Measurements from ENCODE around the gene SLN. TPM values are rescaled to one million over a fixed set of nuclear protein-coding genes. Genes with fewer than 3 reads are reported as not detected.

SLN gene
- total RNA-seq, 1 donor from 2014 or later = 5.7 TPM

DNA sequence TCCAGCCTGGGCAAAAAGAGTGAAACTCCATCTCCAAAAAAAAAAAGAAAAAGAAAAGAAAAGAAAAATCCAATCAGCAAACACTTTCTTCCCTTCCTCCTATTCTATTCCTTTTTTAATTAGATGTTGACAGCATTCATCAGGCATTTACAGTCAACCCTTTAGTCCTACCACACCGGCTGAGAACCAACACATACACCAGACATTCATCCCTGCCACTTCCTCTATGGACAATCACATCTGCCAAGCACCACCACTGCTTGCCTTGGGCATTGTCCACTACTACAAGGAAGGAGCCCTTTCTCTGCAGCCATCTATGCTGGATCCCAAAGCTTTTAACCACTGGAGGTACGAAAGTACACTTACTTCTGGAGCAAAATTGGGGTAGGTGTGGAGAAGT is 9.4 kb upstream of the SLN start:
- intact Hi-C loops (cut with micrococcal nuclease) = no loop called here
- DNase-seq (no peak), ATAC-seq (no peak)

DNA sequence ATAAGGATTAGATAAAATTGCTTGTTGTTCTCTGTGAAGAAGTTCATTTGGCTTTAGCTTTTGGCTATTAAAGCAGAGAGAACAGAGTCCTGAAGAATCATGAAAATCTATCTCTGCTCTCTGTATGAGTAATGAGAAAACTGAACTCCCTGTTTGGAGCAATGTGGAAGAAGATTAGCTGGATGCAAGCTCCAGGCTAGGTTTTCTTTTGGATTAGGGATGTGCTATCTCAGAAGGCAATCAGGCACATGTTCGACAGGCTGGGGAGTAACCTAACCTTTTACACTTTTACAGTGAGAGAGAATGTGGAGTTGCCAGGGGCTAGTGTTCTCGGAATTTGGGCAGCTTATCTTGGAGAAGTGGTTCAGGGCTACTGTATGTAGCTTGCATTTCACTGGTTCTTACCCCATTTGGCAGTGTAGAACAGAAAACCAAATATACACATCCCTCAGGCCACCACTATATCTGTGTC is 8.5 kb upstream of the SLN start:
- DNase-seq (no peak), ATAC-seq (no peak)
- intact Hi-C loops (cut with micrococcal nuclease) = no loop called here

DNA sequence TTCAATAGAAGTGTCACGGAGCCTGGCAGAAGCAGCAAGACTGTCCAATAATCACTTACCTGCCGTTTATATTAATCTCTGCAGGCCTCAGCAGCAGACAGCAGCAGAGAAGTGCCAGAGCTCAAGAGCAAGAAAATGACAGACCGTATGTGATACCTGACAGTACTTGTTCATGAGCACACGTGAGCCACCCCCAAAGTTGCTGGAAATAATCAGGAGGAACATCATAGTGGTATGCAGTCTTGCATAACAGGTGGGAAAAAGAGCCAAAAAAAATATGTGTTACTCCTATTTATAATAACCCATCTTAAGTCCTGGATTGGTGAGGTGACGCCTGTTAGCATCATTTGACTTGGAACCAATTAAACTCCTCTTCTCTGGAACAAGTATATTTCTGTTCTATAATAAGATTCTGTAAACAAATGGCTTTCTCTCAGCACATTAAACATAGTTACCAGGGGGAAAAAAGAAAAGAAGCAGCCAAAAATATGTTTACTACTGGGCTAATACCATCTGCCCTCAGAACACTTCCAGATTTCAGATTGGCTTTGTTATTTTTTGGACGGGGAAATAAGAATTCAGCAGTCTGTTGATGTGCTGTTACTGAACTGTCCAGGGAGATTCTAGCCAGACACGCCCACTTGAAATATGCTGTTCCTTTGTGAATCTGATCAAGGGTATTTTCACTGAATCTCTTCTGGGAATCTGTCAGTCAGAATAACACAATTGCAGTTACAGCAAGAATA is 7.9 kb upstream of the SLN start:
- DNase-seq = no peak
- intact Hi-C loops (cut with micrococcal nuclease) = no loop called here
- ATAC-seq = no peak

DNA sequence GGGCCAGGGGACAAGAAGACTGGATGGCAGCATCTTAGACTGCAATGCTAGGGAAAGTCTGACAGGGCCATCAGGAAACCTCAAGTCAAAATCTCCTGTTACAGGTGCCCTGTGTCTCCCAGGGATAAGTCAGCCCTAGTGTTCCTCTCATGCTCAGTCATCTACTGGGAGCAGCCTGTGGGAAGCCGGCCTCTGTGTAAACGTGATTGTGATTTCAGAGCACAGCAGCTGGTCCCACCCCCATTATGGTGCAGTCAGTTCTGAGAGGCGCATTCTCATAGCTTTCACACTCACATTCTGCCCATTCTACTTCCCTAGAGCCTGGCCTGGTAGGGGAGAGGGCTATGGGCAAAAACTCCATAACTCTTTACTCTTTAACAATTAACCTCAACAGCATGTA is 7.2 kb upstream of the SLN start:
- ATAC-seq (no peak), DNase-seq (no peak)
- intact Hi-C loops (cut with micrococcal nuclease) = no loop called here

DNA sequence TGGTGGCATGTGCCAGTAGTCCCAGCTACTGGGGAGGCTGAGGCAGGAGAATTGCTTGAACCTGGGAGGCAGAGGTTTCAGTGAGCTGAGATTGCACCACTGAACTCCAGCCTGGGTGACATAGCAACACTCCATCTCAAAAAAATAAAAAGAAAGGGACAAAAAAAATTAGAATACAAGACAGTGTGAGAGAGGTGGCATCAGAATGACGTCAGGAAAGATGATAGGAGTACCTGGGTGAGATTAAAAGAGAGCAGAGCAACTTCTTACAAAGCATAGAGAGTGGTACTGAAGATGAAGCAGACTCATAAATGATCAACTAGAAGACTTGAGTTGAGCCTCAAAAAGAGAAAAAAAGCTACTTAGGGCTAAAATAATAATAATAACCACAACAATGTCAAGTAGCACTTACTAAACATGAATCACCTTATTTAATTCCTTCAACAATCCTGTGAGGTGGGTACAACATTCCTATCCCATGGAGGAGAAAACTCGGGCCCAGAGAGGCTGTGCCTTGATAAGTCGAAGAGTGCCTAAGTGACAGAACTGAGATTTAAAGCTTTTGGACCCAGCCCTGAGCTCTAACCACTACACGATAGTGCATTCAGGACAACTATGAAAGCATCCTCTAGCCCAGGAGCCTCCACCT is 5.2 kb upstream of the SLN start:
- intact Hi-C loops (cut with micrococcal nuclease) = no loop called here
- ATAC-seq = no peak
- no peak for DNase-seq

DNA sequence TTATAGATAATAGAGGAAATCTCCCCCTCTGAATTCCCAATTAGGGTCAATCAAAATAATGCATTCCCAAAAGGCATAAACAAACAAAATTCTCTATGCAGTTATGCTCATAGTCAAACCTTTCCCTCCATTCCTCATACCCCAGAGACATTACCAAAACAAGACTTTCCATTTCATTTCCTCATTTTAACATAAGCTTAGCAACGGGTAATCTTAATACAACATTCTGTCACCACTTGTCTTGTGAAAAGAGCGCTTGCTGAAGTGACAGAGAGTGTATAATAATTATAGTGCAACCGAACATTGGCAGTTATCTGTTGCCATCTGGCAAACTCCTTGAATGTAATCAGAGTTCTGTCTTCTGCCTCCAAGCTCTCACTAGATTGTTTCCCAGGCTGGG is 1.2 kb upstream of the SLN start:
- DNase-seq = no peak
- ATAC-seq = no peak
- intact Hi-C loops (cut with micrococcal nuclease) = no loop called here

DNA sequence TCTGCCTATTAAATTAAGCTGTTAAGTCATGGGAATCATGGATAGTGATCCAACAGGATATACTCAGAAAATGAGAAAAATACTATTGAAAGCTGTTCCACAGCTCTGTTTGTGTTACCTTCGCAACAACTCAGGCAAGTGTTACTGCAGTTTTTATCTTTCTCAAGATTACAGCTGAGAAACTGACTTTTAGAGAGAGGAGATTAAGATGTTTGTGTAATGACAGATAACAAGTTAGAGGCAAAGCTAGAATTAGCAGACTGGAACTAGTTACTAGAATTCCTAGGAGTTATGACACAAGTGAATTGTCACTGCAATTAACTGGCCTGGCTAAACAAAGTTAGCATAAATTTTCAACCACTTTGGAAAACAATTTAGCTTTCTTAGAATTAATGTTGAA is 1.6 kb downstream of the SLN start:
- no peak for DNase-seq
- no peak for ATAC-seq
- intact Hi-C loops (cut with micrococcal nuclease) = no loop called here

DNA sequence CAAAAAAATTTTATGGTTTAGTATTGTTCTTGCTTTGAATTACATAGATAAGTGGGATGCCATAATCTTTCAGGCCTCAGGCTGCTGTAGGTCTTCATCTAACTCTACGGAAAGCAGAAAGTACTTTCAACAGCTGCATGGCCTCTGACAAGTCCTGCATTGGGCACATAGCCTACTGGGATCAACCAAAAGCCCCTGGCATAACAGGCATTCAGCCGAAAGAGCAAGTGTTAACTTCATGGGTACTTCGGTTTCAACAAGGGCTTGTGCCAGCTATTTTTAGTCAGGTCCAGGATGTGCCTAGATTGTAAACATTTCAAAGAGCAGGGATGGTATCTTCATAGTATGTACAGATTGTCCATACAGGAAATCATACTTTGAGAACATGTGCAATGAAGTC is 3.1 kb downstream of the SLN start:
- DNase-seq (no peak), ATAC-seq (no peak)
- intact Hi-C loops (cut with micrococcal nuclease) = no loop called here

DNA sequence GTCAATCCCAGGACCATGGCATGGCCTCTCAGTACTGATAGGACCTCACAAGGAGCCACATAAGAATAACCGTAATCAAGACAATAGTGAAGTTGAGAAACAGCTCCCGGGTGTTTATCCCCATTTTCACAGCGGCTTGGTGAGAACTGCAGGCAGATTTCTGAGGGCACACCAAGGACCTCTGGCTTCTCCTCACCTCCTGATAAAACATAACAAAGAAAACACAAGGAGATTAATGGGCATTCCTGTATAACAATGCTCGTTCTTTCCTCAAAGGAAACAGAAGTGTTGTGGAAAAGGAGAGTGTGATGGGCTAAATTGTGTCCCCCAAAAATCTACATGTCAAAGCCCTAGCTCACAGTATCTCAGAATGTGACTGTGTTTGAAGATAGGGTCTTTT is 4.0 kb downstream of the SLN start:
- DNase-seq (no peak), ATAC-seq (no peak)
- intact Hi-C loops (cut with micrococcal nuclease) = no loop called here

DNA sequence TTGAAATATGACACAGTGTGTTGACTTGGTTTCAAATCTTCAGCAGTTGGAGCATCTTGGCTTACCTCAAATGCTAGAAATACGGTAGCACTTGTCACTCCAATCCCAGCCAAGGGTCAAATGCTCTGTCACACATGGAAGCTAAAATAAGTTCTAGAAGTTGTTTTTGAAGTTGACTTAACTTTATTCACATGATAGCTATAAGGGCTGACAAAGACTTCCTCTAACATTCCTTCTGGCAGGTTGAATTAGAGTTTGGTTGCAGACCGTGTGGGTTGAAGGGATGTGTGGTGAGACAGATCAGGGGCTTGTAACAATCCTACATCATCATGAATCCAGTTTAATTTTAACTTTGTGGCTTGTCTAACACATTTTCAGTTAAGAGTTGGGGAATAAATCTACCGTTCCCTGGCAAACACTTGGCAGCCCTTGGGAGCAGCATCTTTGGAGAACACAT is 4.6 kb downstream of the SLN start:
- intact Hi-C loops (cut with micrococcal nuclease) = no loop called here
- no peak for ATAC-seq
- DNase-seq = no peak

DNA sequence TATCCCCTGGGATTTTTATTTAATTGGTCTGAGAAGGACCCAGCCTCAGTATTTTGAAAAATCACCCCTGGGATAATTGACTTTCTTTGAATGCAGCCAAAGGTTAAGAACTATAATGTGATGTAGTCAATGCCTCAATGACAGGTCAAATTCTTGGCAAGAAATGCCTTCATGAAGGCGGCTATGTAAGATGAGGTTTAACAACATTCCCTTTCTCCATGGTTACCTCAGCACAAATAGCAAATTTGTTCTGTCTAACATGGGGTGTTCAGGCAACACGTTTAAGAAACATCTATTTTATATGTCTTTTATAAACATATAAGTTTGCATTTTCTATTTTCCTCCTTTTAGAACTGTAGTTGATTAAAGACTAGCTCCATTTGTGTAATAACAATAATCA is 5.3 kb downstream of the SLN start:
- intact Hi-C loops (cut with micrococcal nuclease) = no loop called here
- ATAC-seq = no peak
- no peak for DNase-seq

DNA sequence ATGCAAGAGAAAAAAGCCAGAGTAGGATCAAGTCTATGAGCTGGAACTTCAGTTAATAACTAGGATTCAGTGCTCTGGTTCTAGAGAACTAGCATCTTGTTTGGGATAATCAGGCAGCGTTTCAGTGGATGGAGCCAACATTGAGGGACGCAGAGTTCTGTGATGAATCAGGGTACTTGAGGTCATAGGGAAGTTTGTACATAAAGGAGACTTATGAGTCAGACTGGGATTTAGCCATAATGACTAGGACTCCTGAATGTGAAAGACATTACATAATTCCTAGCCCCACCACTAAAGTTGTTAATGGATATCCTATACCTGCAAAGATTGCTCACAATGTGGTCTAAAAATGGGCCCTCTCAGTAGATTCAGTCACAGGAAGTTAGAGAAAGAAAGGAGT is 6.8 kb downstream of the SLN start:
- no peak for DNase-seq
- intact Hi-C loops (cut with micrococcal nuclease) = no loop called here
- ATAC-seq = no peak

DNA sequence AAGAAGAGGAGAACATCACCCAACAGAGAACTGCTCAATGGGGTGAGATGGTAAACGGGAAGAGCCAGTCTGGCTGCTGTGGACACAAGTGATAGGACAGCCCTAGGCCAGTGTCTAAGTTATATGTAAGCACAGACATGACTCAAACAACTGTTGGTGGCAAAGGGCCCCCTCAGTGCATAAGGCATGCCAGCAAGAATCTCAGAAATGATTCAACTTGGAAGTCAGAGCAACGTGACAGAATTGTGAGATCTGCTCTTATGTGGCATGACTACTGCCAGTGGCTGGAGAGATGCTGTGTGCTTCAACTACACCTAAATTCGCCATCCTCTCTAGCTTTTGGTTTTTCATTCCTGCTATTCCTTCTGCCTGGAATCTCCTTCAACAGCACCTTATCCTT is 7.4 kb downstream of the SLN start:
- intact Hi-C loops (cut with micrococcal nuclease) = no loop called here
- DNase-seq (no peak), ATAC-seq (no peak)

DNA sequence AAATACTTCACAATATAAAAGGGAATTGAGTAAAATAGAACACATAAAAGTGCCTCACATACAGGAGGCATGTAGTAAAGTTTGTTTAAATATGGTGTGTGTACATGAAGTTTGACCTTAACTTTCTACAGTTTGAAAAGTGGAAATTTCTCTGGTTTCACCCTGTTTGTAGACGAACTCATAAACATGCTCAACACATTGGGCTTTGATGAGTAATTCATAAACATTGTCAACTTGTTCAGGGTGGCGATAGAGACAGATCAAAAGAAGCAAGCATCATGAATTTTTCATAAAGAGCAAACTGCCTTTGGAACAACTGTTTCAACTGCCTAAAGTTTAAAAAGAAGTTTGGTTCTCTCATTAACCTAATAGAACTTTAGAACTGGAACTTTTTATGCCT is 9.1 kb downstream of the SLN start:
- intact Hi-C loops (cut with micrococcal nuclease) = no loop called here
- ATAC-seq = no peak

DNA sequence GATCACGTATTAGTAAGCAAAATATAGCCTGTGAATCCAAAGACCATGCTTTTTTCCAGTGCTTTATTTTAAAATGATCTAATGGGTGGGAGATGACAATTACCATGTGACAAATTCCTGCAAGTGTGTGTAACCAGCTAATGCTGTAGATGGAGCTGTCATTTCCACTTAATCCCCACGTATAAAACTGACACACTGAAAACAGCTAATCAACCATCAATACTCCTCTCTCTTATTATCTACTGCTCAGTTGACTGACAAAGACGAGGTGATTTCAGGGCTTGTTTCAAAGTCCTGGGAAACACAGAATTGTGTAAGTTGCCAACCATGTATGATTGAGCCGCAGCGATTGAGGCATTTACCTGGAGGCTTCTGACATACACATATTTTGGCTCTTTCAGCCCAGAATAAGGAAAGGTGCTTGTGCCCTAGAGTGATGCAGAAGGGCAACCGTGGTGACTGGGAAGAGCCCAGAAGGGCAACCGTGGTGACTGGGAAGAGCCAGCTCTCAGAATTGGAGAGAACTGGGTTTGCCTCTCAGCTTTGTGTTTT is 9.7 kb downstream of the SLN start:
- DNase-seq (no peak), ATAC-seq (no peak)
- intact Hi-C loops (cut with micrococcal nuclease) = no loop called here

More for the DNA sequence above, 9.1 kb downstream of the SLN start:
- DNase-seq = no peak

DNA sequence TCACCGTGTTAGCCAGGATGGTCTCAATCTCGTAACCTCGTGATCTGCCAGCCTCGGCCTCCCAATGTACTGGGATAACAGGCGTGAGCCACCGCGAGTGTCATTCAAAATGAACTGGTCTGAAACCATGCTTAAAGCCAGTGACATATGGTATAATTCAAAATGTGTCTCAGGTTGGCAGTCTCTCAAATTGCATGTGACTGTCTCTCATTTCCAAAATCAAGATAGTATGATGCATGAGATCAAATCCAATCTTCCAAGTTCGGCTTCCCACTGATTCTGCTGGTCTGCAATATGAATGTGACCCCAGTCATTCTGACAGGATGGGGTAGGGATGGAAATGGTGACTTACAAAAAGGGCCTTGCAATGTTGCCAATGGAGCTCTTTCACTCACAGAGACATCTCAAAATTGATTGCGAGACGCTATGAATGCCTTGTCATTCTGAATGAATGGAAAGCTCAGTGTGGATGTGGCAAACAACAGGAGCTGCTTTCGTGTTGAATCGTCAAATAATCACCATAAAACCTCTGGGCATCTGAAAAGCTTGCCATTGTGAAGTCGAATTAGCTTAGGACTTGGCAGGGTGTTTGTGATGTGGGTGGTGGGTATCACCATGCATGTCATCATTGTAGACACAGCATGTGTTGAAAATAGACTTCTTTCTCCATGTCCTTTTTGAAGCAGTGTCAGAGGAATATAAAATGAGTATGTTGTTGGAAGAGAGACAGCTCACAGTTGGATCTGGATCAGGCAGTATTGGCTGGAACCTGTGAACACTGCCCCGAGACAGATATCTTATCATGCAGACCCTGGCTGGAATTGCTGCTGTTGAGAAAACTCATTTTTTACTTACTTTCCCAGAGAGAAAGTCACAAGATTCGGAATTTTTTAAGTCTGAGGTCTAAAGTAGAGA is 12.2 kb downstream of the SLN start:
- intact Hi-C loops (cut with micrococcal nuclease) = no loop called here
- ATAC-seq = no peak
- DNase-seq = no peak

DNA sequence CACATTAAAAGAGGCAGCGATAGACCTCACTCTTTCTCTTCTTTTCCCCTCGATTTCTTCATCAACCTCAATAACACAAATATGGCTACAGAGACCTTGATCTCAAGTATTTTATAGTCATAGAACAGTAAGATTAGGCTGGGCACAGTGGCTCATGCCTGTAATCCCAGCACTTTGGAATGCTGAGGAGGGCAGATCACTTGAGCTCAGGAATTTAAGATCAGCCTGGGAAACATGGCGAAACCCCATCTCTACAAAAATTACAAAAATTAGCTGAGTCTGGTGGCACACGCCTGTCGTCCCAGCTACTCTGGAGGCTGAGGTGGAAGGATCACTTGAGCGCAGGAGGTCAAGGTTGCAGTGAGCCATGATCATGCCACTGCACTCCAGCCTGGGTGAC is 14.6 kb downstream of the SLN start:
- ATAC-seq (no peak), DNase-seq (no peak)
- intact Hi-C loops (cut with micrococcal nuclease) = no loop called here

DNA sequence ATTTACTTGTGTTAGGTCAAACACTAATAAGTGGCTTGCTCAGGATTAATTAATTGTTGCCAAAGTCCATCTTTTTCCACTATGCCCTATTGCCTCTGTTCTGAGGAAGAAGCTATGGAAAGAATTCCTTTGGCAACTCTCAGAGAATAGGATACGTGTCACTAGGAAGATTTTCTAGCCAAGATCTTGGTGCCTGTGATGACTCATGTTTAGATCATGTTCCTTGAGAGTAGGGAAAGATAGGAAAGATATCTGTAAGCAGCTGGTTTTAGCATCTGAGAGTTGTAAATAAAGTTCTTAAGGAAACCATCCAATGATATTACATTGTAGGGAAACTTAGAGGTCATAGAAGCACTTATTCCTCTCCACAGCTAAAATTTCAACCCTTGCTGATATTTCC is 15.7 kb downstream of the SLN start:
- ATAC-seq (peak; percentile 48), DNase-seq (no peak)
- intact Hi-C loops (cut with micrococcal nuclease) = no loop called here

DNA sequence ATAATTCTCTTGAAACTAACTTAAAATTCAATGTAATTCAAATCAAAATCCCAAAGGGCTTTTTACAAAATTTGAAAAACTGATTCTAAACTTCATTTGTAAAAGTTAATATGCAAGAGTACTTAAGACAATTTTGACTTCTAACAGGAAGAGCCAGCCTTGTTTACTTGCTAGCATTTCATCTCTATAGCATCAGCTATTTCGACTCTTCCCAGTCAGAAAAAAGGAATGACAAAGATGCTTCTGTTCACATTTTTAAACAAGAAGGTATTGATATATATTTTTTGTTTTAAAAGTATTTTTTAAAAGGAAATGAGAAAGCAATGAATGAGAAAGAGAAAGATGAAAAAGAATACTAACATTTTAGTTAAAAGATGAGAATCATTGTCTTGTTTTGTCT is 16.4 kb downstream of the SLN start:
- no peak for DNase-seq
- intact Hi-C loops (cut with micrococcal nuclease) = no loop called here
- ATAC-seq = no peak

Measured in left ventricle myocardium superior (tissue), 1 donor.